ENCODE measurements around the gene GFOD2.
A peak's percentile ranks its signal among the peaks of the same experiment; 100 is the strongest.

Gene GFOD2

GRCh38 chr16:67669499-67670101 lies 49.5 kb downstream of the GFOD2 start:
- DNase-seq (ENCODE audit: low read depth), result no peak

- DNase-seq (ENCODE audit: low read depth), result no peak
Measured at GRCh38 chr16:67668495-67669157, 50.5 kb downstream of the GFOD2 start.

- DNase-seq (ENCODE audit: low read depth), result peak; percentile 63
Measured at GRCh38 chr16:67667817-67668494, 51.2 kb downstream of the GFOD2 start.

GRCh38 chr16:67667453-67667816 lies 51.7 kb downstream of the GFOD2 start:
- no peak for DNase-seq (ENCODE audit: low read depth)

- DNase-seq (ENCODE audit: low read depth), result peak; percentile 72
Measured at GRCh38 chr16:67666559-67667452, 52.3 kb downstream of the GFOD2 start, which contains the start of the genes C16orf86 and ENKD1. TSS of gene C16orf86 (plus strand) at chr16:67666814. CDS start at chr16:67666971, 157 bp downstream. TSS of gene ENKD1 (minus strand) at chr16:67666750. CDS start at chr16:67666442, 308 bp downstream.

GRCh38 chr16:67666032-67666551 lies 53.0 kb downstream of the GFOD2 start:
- no peak for DNase-seq (ENCODE audit: low read depth)

GRCh38 chr16:67665598-67665997 lies 53.5 kb downstream of the GFOD2 start:
- no peak for DNase-seq (ENCODE audit: low read depth)

- no peak for DNase-seq (ENCODE audit: low read depth)
Measured at GRCh38 chr16:67664871-67665270, 54.2 kb downstream of the GFOD2 start.

- no peak for DNase-seq (ENCODE audit: low read depth)
Measured at GRCh38 chr16:67664258-67664657, 54.9 kb downstream of the GFOD2 start.

- no peak for DNase-seq (ENCODE audit: low read depth)
Measured at GRCh38 chr16:67663877-67664222, 55.3 kb downstream of the GFOD2 start.

GRCh38 chr16:67663151-67663876 lies 55.8 kb downstream of the GFOD2 start:
- no peak for DNase-seq (ENCODE audit: low read depth)

GRCh38 chr16:67662653-67663010 lies 56.5 kb downstream of the GFOD2 start:
- no peak for DNase-seq (ENCODE audit: low read depth)

- DNase-seq (ENCODE audit: low read depth), result no peak
Measured at GRCh38 chr16:67661886-67662652, 57.0 kb downstream of the GFOD2 start.

GRCh38 chr16:67661101-67661761 lies 57.9 kb downstream of the GFOD2 start:
- DNase-seq (ENCODE audit: low read depth), result no peak

GRCh38 chr16:67660564-67661028 lies 58.5 kb downstream of the GFOD2 start, which contains the start of gene PARD6A:
TSS of gene PARD6A (plus strand) at chr16:67660960. CDS start at chr16:67661039, 79 bp downstream.
- peak; percentile 88 for DNase-seq (ENCODE audit: low read depth)

- peak; percentile 96 for DNase-seq (ENCODE audit: low read depth)
Measured at GRCh38 chr16:67659675-67660563, 59.2 kb downstream of the GFOD2 start, which contains the start of gene ACD. TSS of gene ACD (minus strand) at chr16:67660260. CDS start at chr16:67660220, 40 bp downstream.

- no peak for DNase-seq (ENCODE audit: low read depth)
Measured at GRCh38 chr16:67658849-67659674, 60.1 kb downstream of the GFOD2 start.

Data from activated T-cell treated with anti-CD3 and anti-CD28 coated beads for 1 hour (primary cell).